Measurements from ENCODE around the gene GPR158. TPM values are rescaled to one million over a fixed set of nuclear protein-coding genes. Genes with fewer than 3 reads are reported as not detected.
"Not testable (repeated sequence)": the region's sequence is repeated elsewhere in the genome, so short reads cannot be mapped to it uniquely, and the experiment has no call there.

The GPR158 gene
- total RNA-seq, 1 experiment from 2014 or later, result 0.07 TPM

DNA sequence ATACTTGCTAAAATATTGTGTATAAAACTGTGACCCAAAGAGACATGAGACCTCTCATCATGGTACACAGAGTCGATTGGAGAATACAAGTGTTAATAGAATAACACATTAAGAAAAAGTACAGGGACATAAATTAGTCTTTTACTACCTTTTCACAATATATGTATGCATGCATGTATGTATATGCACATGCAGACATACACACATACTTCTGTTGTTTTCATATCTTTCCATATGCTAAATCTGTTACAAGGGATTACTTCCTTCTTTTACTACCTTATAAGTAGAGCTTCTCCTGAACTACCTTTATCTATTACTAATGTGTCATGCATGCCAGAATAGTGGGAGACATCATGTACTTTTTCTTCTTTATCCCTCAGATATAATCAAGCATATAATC is 131.6 kb downstream of the GPR158 start:
- Mint-ChIP-seq H3K36me3 (ENCODE audit: insufficient read depth, unreplicated experiment) (no peaks in the 10 kb centered on the region), H3K4me1 (ENCODE audit: low read depth, unreplicated experiment) (no peaks in the 10 kb centered on the region), H3K4me3 (ENCODE audit: unreplicated experiment) (no peak overlapping the region), H3K27me3 (ENCODE audit: insufficient read depth, unreplicated experiment) (peaks cover 9% of the 10 kb centered on the region), H3K27ac (ENCODE audit: unreplicated experiment) (no peak overlapping the region), H3K9me3 (ENCODE audit: unreplicated experiment) (peaks cover 13% of the 10 kb centered on the region)
- Histone ChIP-seq H3K4me3 (ENCODE audit: low read depth, low read length) (no peak overlapping the region), H3K36me3 (ENCODE audit: control insufficient read depth, insufficient read depth, low read length) (no peaks in the 10 kb centered on the region), H3K27me3 (replicated peaks; ENCODE audit: control insufficient read depth, insufficient read depth, low read length) (no peaks in the 10 kb centered on the region), H3K4me1 (no peaks in the 10 kb centered on the region), H3K9me3 (peaks cover 6% of the 10 kb centered on the region; the same call in 1 of the 2 replicates)
- CTCF ChIA-PET, result no interaction called here
- intact Hi-C loops (cut with micrococcal nuclease; ENCODE audit: unreplicated experiment), result no loop called here
- no TSS peak for BruUV-seq (replicated peaks)
- TF ChIP-seq, protein P1, sequence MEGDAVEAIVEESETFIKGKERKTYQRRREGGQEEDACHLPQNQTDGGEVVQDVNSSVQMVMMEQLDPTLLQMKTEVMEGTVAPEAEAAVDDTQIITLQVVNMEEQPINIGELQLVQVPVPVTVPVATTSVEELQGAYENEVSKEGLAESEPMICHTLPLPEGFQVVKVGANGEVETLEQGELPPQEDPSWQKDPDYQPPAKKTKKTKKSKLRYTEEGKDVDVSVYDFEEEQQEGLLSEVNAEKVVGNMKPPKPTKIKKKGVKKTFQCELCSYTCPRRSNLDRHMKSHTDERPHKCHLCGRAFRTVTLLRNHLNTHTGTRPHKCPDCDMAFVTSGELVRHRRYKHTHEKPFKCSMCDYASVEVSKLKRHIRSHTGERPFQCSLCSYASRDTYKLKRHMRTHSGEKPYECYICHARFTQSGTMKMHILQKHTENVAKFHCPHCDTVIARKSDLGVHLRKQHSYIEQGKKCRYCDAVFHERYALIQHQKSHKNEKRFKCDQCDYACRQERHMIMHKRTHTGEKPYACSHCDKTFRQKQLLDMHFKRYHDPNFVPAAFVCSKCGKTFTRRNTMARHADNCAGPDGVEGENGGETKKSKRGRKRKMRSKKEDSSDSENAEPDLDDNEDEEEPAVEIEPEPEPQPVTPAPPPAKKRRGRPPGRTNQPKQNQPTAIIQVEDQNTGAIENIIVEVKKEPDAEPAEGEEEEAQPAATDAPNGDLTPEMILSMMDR (IDR thresholded peaks at IDR 0.05; ENCODE audit: insufficient read depth in 1 of 2, low read depth in 1 of 2, low read length in 1 of 2, severe bottlenecking in 1 of 2, unreplicated experiment in 1 of 2), result no peak
- DNase-seq, result no peak
- POLR2A ChIA-PET, result no interaction called here

DNA sequence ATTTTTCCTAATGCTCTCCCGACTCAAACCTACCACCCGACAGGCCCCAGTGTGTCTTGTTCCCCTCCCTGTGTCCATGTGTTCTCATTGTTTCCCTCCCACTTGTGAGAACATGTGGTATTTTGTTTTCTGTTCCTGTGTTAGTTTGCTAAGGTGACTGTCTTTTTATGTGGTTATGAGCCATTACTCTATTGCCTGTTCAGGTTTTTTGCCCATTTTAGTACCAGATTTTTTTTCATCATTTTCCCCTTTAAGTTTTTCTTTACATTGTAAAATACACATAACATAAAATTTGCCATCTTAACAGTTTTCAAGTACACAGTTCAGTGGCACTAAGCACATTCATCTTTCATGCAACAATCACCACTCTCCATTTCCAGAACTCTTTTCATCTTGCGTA is 133.5 kb downstream of the GPR158 start:
- H3K4me1 Mint-ChIP-seq (ENCODE audit: low read depth, unreplicated experiment), result no peaks in the 10 kb centered on the region
- Histone ChIP-seq H3K4me3 (ENCODE audit: low read depth, low read length) (no peak overlapping the region), H3K9me3 (peaks cover 6% of the 10 kb centered on the region; the same call in 1 of the 2 replicates), H3K27me3 (replicated peaks; ENCODE audit: control insufficient read depth, insufficient read depth, low read length) (no peaks in the 10 kb centered on the region), H3K4me1 (no peaks in the 10 kb centered on the region), H3K36me3 (ENCODE audit: control insufficient read depth, insufficient read depth, low read length) (no peaks in the 10 kb centered on the region)
- no peak overlapping the region for H3K4me3 Mint-ChIP-seq (ENCODE audit: unreplicated experiment)
- no TSS peak for BruUV-seq (replicated peaks)
- intact Hi-C loops (cut with micrococcal nuclease; ENCODE audit: unreplicated experiment), result no loop called here
- H3K27ac Mint-ChIP-seq (ENCODE audit: unreplicated experiment), result no peak overlapping the region
- peaks cover 6% of the 10 kb centered on the region for H3K27me3 Mint-ChIP-seq (ENCODE audit: insufficient read depth, unreplicated experiment)
- no peak for DNase-seq
- H3K36me3 Mint-ChIP-seq (ENCODE audit: insufficient read depth, unreplicated experiment), result no peaks in the 10 kb centered on the region
- TF ChIP-seq, protein P1 (IDR thresholded peaks at IDR 0.05; ENCODE audit: insufficient read depth in 1 of 2, low read depth in 1 of 2, low read length in 1 of 2, severe bottlenecking in 1 of 2, unreplicated experiment in 1 of 2), result no peak
- ChIA-PET CTCF (no interaction called here), POLR2A (no interaction called here)
- peaks cover 13% of the 10 kb centered on the region for H3K9me3 Mint-ChIP-seq (ENCODE audit: unreplicated experiment)

DNA sequence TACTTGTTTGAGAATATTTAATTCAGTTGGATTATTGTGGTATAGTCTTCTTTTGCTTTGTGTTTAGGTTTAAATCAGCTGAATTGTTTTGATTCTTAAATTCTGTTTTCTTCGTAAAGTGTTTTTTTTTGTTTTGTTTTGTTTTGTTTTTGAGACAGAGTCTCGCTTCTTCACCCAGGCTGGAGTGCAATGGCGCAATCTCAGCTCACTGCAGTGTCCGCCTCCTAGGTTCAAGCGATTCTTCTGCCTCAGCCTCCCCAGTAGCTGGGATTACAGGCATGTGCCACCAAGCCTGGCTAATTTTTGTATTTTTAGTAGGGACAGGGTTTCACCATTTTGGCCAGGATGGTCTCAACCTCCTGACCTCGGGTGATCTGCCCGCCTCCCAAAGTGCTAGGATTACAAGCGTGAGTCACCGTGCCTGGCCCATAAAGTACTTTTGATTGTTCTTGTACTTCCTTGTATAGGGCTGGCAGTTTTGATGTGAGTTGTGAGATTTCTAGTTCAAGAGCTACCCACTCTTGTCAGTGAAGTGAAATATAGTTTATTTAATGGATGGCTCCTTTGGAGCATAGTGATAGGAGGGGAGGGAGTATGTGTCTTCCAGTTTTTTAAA is 142.9 kb downstream of the GPR158 start:
- BruUV-seq (replicated peaks); H3K4me3 ChIP-seq (ENCODE audit: low read depth, low read length): not testable (repeated sequence)

DNA sequence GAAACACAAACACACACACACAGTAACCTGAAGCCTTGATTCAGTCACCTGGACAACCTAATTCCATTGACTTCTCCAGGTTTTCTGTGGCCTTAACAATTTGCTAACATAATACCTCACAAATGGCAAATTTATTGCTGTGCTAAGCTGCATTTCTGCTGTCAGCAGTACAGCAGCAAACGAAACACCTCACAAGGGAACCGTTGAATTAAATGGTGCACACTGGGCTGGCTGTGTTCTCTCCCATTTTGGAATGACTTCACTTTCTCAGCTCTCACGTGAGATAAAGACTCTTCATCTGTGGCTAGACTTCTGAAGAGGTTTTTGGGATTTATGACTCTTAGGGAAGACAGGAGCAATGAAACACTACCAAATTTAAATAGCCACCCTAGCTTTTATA is 152.5 kb downstream of the GPR158 start:
- Mint-ChIP-seq H3K4me3 (ENCODE audit: unreplicated experiment) (no peak overlapping the region), H3K27me3 (ENCODE audit: insufficient read depth, unreplicated experiment) (no peaks in the 10 kb centered on the region), H3K4me1 (ENCODE audit: low read depth, unreplicated experiment) (no peaks in the 10 kb centered on the region), H3K9me3 (ENCODE audit: unreplicated experiment) (no peaks in the 10 kb centered on the region), H3K36me3 (ENCODE audit: insufficient read depth, unreplicated experiment) (no peaks in the 10 kb centered on the region), H3K27ac (ENCODE audit: unreplicated experiment) (no peak overlapping the region)
- POLR2A ChIA-PET, result no interaction called here
- no TSS peak for BruUV-seq (replicated peaks)
- H3K9me3 ChIP-seq, result no peaks in the 10 kb centered on the region
- no peak for DNase-seq
- no peaks in the 10 kb centered on the region for H3K36me3 ChIP-seq (ENCODE audit: control insufficient read depth, insufficient read depth, low read length)
- CTCF ChIA-PET, result no interaction called here
- H3K4me3 ChIP-seq (ENCODE audit: low read depth, low read length), result no peak overlapping the region
- H3K27me3 ChIP-seq (replicated peaks; ENCODE audit: control insufficient read depth, insufficient read depth, low read length), result no peaks in the 10 kb centered on the region
- TF ChIP-seq, protein P1 (IDR thresholded peaks at IDR 0.05; ENCODE audit: insufficient read depth in 1 of 2, low read depth in 1 of 2, low read length in 1 of 2, severe bottlenecking in 1 of 2, unreplicated experiment in 1 of 2), result no peak
- intact Hi-C loops (cut with micrococcal nuclease; ENCODE audit: unreplicated experiment), result no loop called here
- H3K4me1 ChIP-seq, result no peaks in the 10 kb centered on the region

More for the DNA sequence above, 142.9 kb downstream of the GPR158 start:
- H3K4me3 Mint-ChIP-seq (ENCODE audit: unreplicated experiment); H3K36me3 Mint-ChIP-seq (ENCODE audit: insufficient read depth, unreplicated experiment); CTCF ChIA-PET; H3K9me3 ChIP-seq; DNase-seq; H3K9me3 Mint-ChIP-seq (ENCODE audit: unreplicated experiment); H3K27me3 ChIP-seq (replicated peaks; ENCODE audit: control insufficient read depth, insufficient read depth, low read length); POLR2A ChIA-PET; H3K36me3 ChIP-seq (ENCODE audit: control insufficient read depth, insufficient read depth, low read length); H3K4me1 Mint-ChIP-seq (ENCODE audit: low read depth, unreplicated experiment); H3K27me3 Mint-ChIP-seq (ENCODE audit: insufficient read depth, unreplicated experiment); H3K4me1 ChIP-seq; H3K27ac Mint-ChIP-seq (ENCODE audit: unreplicated experiment); intact Hi-C loops (cut with micrococcal nuclease; ENCODE audit: unreplicated experiment): not testable (repeated sequence)

All from Caco-2 (cell line).